Measurements from ENCODE around the gene WDR89.

DNA sequence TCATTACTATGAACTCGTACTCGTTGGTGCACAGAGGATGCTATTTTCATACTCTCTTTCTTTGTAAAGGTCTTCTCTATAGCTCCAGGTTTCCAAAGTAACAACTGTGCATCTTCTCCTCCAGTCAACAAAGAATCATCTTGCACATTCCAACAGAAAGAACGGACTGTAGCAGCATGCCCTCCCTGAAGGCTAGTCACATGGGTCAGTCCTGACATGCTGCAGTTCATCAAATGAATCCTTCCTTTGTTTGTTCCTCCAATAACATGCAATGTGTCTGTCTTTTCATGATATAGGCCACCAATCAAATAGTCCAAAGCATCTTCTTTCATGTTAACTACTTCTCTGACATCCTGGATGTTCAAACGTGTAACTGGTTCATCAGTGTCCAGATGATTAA lies 42.9 kb downstream of the WDR89 start:
- TF ChIP-seq CTCF (IDR thresholded peaks at IDR 0.05): no peak
- no peak for TF ChIP-seq POLR2A (IDR thresholded peaks at IDR 0.05)

All from uterus (tissue), 2 donors.